GM19324 (cell line): ENCODE data around the gene MSH3.
"Not testable (repeated sequence)": the region's sequence is repeated elsewhere in the genome, so short reads cannot be mapped to it uniquely, and the experiment has no call there.

ENCODE experiments used
- ATAC-seq: cut with Tn5 transposase; IDR thresholded peaks from one replicate; pipeline ENCODE4 v1.9.1; 2021; ENCODE audit warnings: mild to moderate bottlenecking, moderate library complexity; ENCODE audit not compliant: unreplicated experiment, low FRiP score

Gene MSH3

DNA sequence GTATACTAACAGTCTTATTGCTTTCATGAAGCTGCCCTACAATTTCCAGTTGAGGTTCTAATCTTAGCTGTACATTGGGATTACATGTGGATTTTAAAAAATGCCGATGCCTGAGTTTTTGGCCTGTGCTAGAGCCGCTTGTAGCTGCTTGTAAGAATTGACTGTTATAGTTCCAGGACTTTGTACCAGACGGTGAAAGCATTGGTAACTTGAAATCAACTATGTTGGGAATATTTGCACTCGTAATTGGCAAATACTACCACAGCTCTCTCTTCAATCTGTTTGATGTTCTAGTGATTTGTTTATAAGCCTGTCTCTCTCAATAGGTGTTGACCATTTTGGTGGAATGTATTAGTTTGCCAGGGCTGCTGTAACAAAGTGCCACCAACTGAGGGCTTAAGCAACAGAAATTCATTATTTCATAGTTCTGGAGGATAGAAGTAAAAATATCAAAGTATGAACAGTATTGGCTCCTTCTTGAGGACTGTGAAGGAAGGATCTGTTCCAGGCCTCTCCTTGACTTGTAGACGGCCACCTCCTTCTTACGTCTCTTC lies 50.8 kb downstream of the MSH3 start:
- ATAC-seq = no peak

DNA sequence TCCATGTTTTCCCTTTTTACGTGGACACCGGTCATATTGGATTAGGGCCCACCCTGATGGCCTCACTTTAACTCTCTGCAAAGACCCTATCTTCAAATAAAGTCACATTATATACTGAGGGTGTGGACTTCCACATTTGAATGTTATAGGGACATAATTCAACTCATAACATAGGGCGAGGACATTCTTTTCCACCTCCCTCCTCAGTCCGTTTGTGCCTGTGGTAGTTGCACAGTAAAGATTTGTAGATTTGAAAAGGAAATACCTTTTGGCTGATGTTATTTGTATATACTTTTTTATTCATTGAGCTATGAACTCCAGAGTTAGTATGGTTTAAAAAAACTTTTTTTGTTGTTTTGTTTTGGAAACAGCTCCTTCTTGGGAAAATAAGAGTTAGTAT lies 51.3 kb downstream of the MSH3 start:
- ATAC-seq = no peak

DNA sequence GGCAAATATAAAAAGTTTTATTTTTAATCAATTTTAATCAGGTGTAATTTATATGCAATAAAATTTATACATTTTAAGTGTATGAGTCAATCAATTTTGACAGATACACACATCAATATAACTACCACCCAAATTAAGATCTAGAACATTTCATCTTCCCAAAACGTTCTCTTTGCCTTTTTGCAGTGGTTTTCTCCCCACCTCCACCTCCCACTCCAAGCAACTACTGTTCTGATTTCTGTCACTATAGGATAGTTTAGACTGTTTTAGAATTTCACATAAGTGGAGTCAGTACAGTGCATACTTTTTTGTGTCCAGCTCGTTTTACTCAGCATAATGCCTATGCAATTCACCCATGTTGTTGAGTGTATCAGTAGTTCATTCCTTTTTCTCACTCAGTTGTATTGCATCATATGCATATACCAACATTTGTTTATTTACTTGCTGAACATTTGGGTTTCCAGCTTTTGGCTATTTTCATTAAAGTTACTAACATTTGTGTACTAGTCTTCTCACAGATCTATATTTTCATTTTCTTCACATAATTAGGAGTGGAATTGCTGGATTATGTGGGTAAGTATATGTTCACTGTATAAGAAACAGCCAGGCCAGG lies 52.5 kb downstream of the MSH3 start:
- ATAC-seq = no peak

DNA sequence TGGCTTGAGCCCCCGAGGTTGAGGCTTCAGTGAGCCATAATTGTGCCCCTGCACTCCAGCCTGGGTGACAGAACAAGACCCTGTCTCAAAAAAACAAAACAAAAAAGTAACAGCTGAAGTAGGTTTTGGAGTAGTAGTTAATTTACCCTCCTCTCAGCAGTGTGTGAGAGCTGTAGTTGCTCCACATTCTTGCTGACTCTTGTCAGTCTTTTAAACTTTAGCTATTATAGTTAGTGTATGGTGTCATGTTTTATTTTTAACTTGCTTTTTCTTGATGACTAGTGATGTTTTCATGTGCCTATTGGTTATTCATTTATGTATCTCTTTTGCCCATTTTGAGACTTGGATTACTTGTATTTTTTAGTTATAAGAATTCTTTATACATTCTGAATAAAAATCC lies 53.2 kb downstream of the MSH3 start:
- no peak for ATAC-seq

DNA sequence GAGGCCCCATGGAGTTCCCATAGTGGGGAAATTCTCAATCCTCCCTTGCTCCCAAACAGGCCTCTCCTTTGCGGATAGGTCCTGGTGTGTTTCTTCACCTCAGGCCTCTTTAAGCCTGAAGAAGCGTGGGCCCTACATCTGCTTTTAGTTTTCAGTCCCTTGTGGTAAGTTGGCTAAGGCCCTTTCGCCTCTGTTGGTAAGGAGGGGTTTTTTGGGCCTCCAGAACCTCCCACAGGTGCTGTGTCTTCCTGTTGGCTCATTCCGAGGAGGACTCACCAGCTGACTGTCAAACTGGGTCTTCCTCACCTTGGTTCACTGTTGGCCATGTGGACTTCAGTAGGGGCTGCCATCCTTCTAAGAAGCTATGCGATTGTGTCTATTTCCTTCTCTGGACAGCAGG lies 56.8 kb downstream of the MSH3 start:
- no peak for ATAC-seq

DNA sequence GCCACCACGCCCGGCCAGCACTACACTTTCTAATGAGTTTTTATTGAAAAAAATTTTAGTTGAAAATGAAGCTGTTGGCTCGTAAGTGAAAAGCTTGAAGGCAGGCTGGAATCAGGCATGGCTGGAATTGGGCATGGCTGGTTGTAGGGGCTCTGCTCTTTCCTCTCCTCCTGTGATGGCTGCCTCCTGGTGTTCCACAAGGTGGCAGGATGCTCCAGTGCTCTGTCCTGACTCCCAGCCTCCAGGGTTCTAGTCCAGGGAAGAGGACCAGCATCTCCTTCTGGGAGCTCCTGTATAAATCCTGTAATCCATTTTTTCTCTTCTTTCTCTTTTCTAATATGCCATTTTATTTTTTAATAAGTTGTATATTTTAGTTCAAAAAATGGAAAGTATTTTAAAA lies 57.5 kb downstream of the MSH3 start:
- no peak for ATAC-seq

DNA sequence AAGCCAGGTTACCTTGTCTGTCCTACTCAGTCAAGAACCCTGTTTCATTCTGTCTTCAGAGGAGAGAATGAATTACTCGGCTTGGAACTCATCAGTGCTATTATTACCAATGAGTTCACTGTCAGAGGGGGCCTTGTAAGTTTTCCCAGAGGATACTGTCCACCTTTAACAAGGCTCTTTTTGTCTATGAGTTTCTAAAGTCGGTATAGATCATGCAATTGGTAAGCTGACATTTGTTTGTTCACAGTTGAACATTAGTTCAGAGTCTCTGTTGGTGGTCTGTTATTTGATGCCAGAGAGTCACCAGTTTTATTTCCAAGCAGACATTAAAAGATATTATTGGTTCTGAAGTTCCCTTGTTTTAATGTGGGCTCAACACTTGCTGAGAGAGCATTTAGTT lies 58.5 kb downstream of the MSH3 start:
- no peak for ATAC-seq

DNA sequence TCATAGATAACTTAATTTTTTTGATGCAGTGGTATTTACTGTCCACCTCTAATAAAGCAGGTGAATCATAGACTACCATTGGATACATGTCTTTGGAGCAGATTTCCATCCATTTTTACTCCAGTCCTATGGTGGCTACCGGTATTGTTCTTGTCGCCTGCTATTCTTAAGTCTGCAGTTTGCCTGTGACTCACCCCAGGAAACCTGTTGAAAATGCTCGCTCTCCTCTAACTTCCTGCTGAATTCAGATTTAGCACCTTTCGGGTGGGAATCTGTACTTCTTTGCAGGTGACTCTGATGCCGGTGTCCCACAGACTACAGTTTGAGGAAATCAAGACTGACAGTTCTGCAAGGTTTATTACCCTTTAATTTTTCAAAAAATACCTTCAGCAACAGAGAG lies 59.2 kb downstream of the MSH3 start:
- ATAC-seq = no peak

DNA sequence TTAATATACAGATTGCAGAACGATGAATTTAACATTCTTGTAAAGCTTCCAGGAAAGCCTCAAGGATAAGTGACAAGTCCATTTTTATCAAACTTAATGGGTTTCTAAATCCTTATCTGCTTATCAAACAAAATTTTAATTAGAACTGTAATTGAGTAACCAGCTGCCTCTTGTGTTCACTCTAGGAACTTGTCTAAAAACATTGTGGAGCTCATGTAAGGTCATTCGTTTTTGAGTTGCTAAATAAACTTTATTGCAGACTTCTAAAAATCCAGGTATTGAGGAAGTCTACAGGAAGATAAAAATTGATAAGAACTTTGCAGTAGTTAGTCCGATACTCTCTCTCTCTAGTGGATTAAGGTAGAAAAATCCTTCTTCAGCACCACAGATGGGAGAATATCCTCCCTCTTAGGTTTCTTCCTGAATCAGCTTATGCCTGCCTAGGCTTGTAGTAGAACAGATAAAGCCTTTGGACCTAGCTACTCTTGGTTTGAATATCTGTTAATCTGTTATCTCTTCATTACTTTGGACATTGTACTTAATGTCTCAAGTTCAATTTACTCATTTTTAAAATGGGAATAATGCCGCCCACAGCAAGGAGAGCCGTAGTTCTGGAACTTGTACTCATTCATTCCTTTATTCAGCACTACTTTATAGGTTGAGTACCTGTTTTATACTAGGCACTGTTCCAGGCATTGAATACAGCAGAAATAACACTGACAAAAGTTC lies 60.3 kb downstream of the MSH3 start:
- no peak for ATAC-seq

DNA sequence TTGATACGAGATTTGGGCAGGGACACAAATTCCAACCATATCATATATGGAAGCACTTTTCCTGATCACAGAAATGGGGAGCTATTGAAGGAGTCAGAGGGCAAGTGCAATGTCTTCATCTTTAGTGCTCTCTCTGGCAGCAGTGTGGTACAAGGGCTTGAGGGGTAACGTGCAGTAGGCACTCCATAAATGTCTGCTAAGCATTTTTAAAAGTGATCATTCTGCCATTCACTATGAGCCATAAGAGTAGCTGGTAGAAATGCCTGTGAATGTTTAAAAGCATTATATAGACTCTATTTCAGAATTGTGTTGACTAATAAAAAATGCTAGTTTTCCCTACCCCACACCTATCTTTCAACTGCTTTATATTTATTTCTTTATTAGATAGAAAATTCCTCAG lies 61.4 kb downstream of the MSH3 start:
- no peak for ATAC-seq

DNA sequence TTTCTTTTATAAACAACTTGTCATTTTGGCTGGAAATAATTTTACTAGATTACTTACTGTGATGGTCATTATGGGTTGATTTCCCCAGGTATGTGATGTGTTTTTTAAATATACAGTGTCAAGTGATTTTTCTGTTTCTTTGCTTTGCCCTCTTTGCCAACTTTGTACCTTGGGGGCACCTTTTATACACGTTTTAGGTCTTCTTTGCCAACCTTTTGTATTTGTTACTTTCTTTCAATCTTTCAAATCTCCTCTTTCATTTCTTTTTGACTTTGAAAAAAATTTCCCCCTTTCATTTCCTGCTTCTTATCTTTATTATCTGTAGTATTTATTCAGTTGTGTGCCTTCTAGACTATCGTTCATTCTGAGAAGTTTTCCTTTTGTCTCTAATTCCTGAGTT lies 65.7 kb downstream of the MSH3 start:
- ATAC-seq = no peak

DNA sequence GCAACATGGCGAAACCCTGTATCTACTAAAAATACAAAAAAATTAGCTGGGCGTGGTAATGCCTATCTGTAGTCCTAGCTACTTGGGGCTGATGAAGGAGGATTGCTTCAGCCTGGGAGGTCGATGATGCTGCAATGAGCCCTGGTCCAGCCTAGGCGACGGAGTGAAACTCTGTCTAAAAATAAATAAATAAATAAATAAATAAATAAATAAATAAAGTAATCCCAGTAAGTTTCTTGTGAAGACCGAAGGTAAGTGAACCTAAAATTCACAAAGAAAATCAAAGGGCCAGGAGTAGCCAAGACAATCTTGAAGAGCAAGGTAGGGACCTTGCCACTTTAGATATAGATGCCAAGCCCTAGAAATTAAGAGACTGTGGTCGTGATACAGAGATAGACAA lies 68.5 kb downstream of the MSH3 start:
- ATAC-seq = no peak

DNA sequence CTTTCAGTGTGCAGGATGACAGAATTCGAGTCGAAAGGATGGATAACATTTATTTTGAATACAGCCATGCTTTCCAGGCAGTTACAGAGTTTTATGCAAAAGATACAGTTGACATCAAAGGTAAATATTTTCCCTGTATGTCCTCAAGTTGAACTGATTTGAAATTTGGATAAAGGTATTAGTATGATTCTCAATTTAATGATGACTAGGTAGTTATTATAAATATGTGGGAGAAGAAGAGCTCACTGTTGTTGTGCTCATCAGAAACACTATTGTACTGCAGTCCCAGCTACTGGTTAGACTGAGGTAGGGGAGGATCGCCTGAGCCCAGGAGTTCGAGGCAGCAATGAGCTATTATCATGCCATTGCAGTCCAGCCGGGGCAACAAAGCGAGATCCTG lies 71.0 kb downstream of the MSH3 start:
- no peak for ATAC-seq

DNA sequence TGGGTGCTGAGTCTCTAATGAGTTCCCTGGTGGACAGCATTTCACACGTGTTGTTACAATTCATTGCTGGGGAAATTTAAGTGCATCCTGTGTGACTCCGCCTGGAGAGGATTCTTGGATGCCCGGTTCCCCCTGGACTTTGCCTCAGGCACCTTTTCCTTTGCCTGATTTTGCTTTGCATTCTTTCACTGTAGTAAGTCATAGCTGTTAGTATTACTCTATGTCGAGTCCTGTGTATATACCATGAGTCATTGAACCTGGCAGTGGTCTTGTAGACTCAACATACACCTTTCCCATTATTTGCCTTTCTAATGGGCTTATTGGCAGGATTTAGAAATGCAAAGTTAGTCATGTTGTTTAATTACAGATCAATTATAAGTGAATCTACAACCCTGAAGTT lies 82.3 kb downstream of the MSH3 start:
- no peak for ATAC-seq

DNA sequence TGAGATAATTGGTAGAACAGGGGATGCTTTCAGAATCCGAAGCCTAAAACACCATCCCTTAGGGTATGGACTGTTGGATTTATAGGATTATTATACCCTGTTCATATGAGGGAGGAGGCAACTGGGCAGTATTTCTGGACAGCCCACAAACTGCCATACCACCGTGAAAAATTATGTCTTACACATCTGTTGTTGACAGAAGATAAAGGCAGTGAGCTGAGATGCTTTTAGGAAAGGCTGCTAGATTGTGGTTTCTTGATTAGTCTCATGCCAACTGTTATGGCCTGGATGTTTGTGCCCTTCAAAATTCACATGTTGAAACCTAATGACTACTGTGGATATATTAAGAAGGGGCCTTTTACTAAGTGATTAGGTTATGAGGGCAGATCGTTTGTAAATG lies 84.0 kb downstream of the MSH3 start:
- ATAC-seq = no peak

DNA sequence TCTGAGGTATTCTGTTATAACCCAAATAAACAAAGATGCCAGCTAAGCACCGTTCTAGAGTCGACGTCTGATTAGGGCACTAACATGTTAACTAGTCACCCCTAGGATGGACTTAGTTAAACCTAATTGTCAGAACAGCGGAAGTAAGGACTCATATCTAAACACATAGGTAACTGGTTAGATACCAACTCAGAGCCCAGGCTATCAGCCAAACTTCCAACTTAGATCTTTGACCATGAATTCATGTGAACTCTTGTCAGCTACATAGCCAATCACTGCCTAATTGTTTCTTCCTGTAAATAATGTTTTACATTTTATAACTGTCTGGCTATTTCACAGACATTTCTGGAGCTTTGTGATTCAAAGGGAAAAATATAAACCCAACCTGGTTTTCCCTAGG lies 84.6 kb downstream of the MSH3 start:
- no peak for ATAC-seq

DNA sequence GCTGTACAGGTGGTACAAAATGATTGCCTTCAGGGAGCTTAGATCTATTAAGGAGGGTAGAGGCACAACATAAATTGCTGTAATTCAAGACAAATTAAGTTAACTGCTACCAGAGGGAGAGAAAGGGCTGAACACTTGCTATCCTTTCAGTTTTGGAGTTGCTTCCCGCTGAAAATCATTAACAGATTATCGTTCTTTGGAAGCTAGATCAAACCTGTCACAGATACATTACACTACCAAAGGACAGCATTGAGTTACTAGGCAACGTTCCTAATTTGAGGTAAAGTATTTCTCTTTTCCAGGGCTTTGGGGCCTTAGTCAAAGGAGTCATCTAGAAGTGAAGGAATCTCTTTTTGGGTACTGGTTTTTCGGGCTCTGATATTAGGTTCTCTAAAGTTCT lies 85.0 kb downstream of the MSH3 start:
- ATAC-seq = no peak

DNA sequence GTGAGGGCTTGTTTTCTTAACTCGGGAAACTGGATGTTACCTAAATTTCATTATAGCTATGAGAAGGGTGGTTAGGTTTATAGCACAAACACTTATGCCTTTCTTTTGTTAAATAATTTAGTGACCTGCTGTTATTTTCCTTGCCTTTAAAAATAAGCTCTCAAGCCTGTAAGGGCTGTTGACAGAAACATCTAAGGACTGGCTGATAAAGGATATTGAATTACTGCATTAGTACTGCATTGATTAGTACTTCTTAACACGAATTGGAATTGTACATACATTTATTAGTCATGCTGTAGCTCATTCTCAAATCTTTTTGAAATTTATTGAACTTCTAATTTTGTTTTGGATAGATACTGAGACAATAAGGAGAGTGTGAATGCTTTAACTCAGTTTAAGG lies 85.4 kb downstream of the MSH3 start:
- no peak for ATAC-seq

DNA sequence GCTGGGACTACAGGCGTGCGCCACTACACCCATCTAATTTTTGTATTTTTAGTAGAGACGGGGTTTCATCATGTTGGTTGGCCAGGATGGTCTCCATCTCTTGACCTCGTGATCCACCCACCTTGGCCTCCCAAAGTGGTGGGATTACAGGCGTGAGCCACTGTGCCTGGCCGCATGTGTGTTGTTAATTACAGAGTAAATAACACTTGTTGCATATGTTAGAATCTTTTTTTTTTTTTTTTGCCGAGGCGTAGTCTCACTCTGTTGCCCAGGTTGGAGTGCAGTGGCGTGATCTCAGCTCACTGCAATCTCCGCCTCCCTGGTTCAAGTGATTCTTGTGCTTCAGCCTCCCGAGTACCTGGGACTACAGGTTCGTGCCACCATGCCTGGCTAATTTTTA lies 86.0 kb downstream of the MSH3 start:
- not testable (repeated sequence) for ATAC-seq

DNA sequence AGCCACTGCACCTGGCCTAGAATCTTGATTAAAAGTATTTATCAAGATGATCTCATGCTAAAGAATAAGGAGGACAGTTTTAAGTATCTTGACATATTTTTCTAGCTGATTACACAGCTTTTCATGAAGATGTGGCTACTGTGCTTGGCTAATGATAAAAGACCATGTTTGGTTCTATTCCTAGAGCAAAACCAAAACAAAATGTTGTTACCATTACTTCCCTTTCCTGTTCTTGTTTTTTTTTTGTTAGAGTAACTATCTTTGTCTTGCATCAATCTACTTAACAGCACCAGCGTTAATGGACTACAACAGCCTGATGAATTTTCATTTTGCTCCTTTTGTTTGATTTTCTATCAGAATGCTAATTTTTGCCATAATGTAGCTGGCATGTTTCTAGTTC lies 86.5 kb downstream of the MSH3 start:
- ATAC-seq = no peak

DNA sequence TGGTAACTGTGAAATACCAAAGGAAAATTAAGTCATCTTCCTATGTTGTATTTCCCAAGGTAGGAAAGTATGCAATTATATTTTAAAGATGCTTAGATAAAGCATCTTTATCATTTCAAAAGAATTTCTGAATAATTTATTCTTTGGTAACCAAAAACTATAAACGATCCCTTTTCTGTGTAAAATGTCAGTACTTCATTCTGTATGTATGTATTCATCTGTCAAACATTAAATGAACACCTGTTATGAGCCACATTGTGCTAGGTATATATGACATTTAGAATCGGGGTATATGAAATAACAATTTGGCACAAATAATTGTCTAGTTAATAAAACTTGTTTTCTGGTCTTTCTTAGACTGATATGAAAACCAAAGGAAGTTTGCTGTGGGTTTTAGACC lies 89.7 kb downstream of the MSH3 start:
- no peak for ATAC-seq

DNA sequence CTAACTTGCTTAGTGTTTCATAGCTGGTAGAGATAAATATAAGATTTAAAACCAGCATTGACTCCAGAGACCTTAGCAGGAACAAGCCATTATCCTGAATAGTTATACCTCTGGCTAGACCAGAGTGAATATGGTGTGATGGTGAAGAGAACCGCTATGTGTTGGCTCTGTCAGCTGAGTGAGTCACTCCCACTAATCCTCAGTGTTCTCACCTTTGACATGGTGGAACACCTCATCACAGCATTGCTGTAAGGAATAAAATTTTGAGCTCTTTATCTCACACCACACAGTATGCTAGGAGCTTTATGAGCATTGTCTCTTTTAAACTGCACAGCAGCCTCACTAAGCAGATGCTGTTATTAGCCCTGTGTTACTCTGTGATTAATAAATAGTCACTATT lies 91.0 kb downstream of the MSH3 start:
- no peak for ATAC-seq
